Adrenal gland (tissue), 12 donors: ENCODE results near the gene MAML2. TPM values are rescaled to one million over a fixed set of nuclear protein-coding genes. Genes with fewer than 3 reads are reported as not detected.

ENCODE experiments used
- DNase-seq, 7 donors: peaks; one replicate each; pipeline ENCODE4 v3.0.0-alpha.2; 2019 to 2020
- H3K27ac ChIP-seq, 5 donors: fragments of 200-600 bp; sonication (generic) in 4 of 5; 1 replicate in 3 of 5; 2 replicates in 2 of 5; pipeline versions ENCODE4 v1.5.1 to v1.8.0; 2016 to 2020; ENCODE audit warnings: mild to moderate bottlenecking in 1 of 5
- H3K27me3 ChIP-seq: fragments of 200-600 bp; 2 replicates; pipeline ENCODE4 v1.8.0; 2021
- H3K36me3 ChIP-seq, 2 donors: fragments of 200-600 bp; replicated peaks in 1 of 2; 1 replicate in 1 of 2; 2 replicates in 1 of 2; pipeline versions ENCODE4 v1.5.1 to v1.8.0; 2018 to 2022
- H3K4me1 ChIP-seq, 2 donors: fragments of 200-600 bp; replicated peaks in 1 of 2; 1 replicate in 1 of 2; 2 replicates in 1 of 2; pipeline versions ENCODE4 v1.5.1 to v1.8.0; 2018 to 2021
- H3K4me3 ChIP-seq, 4 donors: fragments of 200-600 bp; sonication (generic) in 3 of 4; one replicate each; pipeline ENCODE4 v1.5.1; 2016 to 2018
- H3K9me3 ChIP-seq, 3 donors: fragments of 200-600 bp; sonication (generic) in 1 of 3; replicated peaks in 1 of 3; 1 replicate in 2 of 3; 2 replicates in 1 of 3; pipeline versions ENCODE4 v1.5.1 to v1.8.0; 2016 to 2021
- CTCF ChIP-seq, 6 experiments: fragments of 450-650 bp in 4 of 6; fragments of 200-600 bp in 2 of 6; sonication (generic) in 1 of 6; IDR thresholded peaks; 1 replicate in 5 of 6; 2 replicates in 1 of 6; pipeline versions ENCODE4 v1.5.1 to v1.8.0; 2016 to 2021; ENCODE audit warnings: antibody characterized with exemption in 6 of 6, mild to moderate bottlenecking in 2 of 6, moderate library complexity in 1 of 6
- POLR2A ChIP-seq, 2 donors: fragments of 450-650 bp; IDR thresholded peaks; one replicate each; pipeline ENCODE4 v1.6.1; 2017; ENCODE audit warnings: antibody characterized with exemption in 2 of 2, mild to moderate bottlenecking in 2 of 2, moderate library complexity in 1 of 2
- WGBS, 4 donors: extraction: QIAGEN DNeasy Blood & Tissue Kit in 2 of 4; methylation state at CpG; one replicate each; pipeline versions ENCODE4 v1.1.5 to v1.1.7; 2013 to 2017; 5-methylcytosine and 5-hydroxymethylcytosine counted together
- intact Hi-C, 2 donors: fragments of 100-400 bp; cut with DNase I; formaldehyde crosslinking; loops; one replicate each; pipeline versions ENCODE4 v1.14.1 to v1.15.0; 2022 to 2023
- polyA plus RNA-seq, 3 donors: library from polyadenylated mRNA; stranded (reverse); fragments of 200-250 nt in 2 of 3; fragments of 350-450 nt in 1 of 3; fragmentation: Illumina TruSeq in 1 of 3; extraction: RNeasy Lipid Tissue Mini Kit (QIAGEN cat#74804) in 1 of 3; gene quantifications; one replicate each; pipeline ENCODE4 v1.2.3, GENCODE V29; 2013 to 2014
- total RNA-seq, 9 donors: library from RNA; depleted of rRNA in 4 of 9; stranded (reverse); fragments of >200 nt in 4 of 9; fragments of 120-200 nt in 1 of 9; fragmentation: NEBNext Ultra II Directional in 1 of 9; extraction: Animal tissue kit (Norgen Biotek cat#: 25700) in 1 of 9; gene quantifications; one replicate each; pipeline versions ENCODE4 v1.1.0 to v1.2.4, GENCODE V29; 2013 to 2023
- donor health status: healthy with polysubstance abuse.
- donor health status: Bipolar disorder and iron deficiency.
- donor health status: DM: yes; HTN: yes; CAD: no.
- donor health status: DM: no; HTN: no; CAD: no.
- donor health status: DM: no; HTN: no; CAD: no.
- donor health status: DM: yes; HTN: yes; CAD: no.

The MAML2 gene
- total and polyA plus RNA-seq, 12 donors: 1.4 to 19.4 (median 7.6) TPM

GRCh38 chr11:96178049-96178886 is 164.7 kb downstream of the MAML2 start:
- Histone ChIP-seq H3K27me3 (no peaks in the 10 kb centered on the region), H3K36me3 (no peaks in the 10 kb centered on the region), H3K4me1 (no peaks in the 10 kb centered on the region), H3K9me3 (no peaks in the 10 kb centered on the region), H3K4me3 (no peak overlapping the region), H3K27ac (no peak overlapping the region)
- intact Hi-C loops: no loop called here
- WGBS, 4 donors: 80 to 84% (median 81%) methylated on average over 12 of the region's 12 CpGs
- no peak for DNase-seq
- no peak for TF ChIP-seq CTCF (IDR thresholded peaks at IDR 0.05)
- no peak for TF ChIP-seq POLR2A (IDR thresholded peaks at IDR 0.05)

GRCh38 chr11:96177146-96177545 is 165.8 kb downstream of the MAML2 start:
- intact Hi-C loops: no loop called here
- Histone ChIP-seq H3K9me3 (no peaks in the 10 kb centered on the region), H3K4me3 (no peak overlapping the region), H3K4me1 (no peaks in the 10 kb centered on the region), H3K27me3 (no peaks in the 10 kb centered on the region), H3K27ac (no peak overlapping the region), H3K36me3 (no peaks in the 10 kb centered on the region)
- DNase-seq: no peak
- TF ChIP-seq CTCF (IDR thresholded peaks at IDR 0.05) (no peak), POLR2A (IDR thresholded peaks at IDR 0.05) (no peak)
- WGBS, 4 donors: 88 to 100% (median 94%) methylated on average over 3 of the region's 3 CpGs

- H3K9me3 ChIP-seq: no peaks in the 10 kb centered on the region
- H3K4me1 ChIP-seq: peaks cover 3 to 5% of the 10 kb centered on the region in 2 donors
- DNase-seq: no peak
- H3K4me3 ChIP-seq: no peak overlapping the region
- H3K36me3 ChIP-seq: no peaks in the 10 kb centered on the region
- H3K27ac ChIP-seq: no peak overlapping the region
- H3K27me3 ChIP-seq: no peaks in the 10 kb centered on the region
- intact Hi-C loops: no loop called here
- WGBS, 4 donors: 90 to 96% (median 95%) methylated on average over 5 of the region's 5 CpGs
- TF ChIP-seq POLR2A (IDR thresholded peaks at IDR 0.05): no peak
- no peak for TF ChIP-seq CTCF (IDR thresholded peaks at IDR 0.05)
These were observed 169.1 kb downstream of the MAML2 start for GRCh38 chr11:96173906-96174305.

- Histone ChIP-seq H3K36me3 (no peaks in the 10 kb centered on the region), H3K9me3 (no peaks in the 10 kb centered on the region), H3K27ac (no peak overlapping the region), H3K4me3 (no peak overlapping the region), H3K27me3 (no peaks in the 10 kb centered on the region), H3K4me1 (peaks cover 3 to 10% of the 10 kb centered on the region in 2 donors)
- intact Hi-C loops: no loop called here
- 77 to 82% (median 80%) methylated on average over 7 of the region's 7 CpGs for WGBS, 4 donors
- TF ChIP-seq POLR2A (IDR thresholded peaks at IDR 0.05) (no peak), CTCF (IDR thresholded peaks at IDR 0.05) (no peak)
- no peak for DNase-seq
These were observed 169.6 kb downstream of the MAML2 start for GRCh38 chr11:96173422-96173821.
